HL-60 (cell line): ENCODE measurements around the gene CELSR2.

Experiments used
- CTCF ChIP-seq: IDR thresholded peaks from one replicate; pipeline ENCODE4 v1.5.1; 2011; ENCODE audit warnings: low read length, control low read depth, inconsistent platforms; ENCODE audit not compliant: insufficient read depth
- POLR2AphosphoS5 ChIP-seq: IDR thresholded peaks from 2 replicates; pipeline ENCODE4 v1.6.1; 2012; ENCODE audit warnings: low read depth

- TF ChIP-seq POLR2AphosphoS5 (no peak), CTCF (no peak)
Observed at GRCh38 chr1:109256971-109257681, 7.8 kb downstream of the CELSR2 start.
